SK-MEL-5 (cell line): ENCODE results near the gene MYH15. TPM values are rescaled to one million over a fixed set of nuclear protein-coding genes. Genes with fewer than 3 reads are reported as not detected.

Experiments used
- DNase-seq: peaks from one replicate; pipeline ENCODE4 v3.0.0-alpha.2; 2016; ENCODE audit warnings: low read depth, low spot score
- in situ Hi-C: cut with HindIII; loops from 2 replicates; pipeline ENCODE4 v1.10.0; 2016; ENCODE audit warnings: low sequenced_read_pairs, high pct_unique_total_duplicates, low pct_unique_long_range_greater_than_20kb
- total RNA-seq: library from RNA; depleted of rRNA; stranded (reverse); fragments of >200 nt; shearing (Covaris generic); gene quantifications from 2 replicates; pipeline ENCODE4 v1.2.3, GENCODE V29; 2014; rRNA removed

The MYH15 gene
- total RNA-seq, 1 experiment from 2014 or later = not detected

- in situ Hi-C loops = no loop called here
These were observed 175.7 kb downstream of the MYH15 start for GRCh38 chr3:108334701-108335100.

GRCh38 chr3:108333961-108334360 is 176.4 kb downstream of the MYH15 start:
- no peak for DNase-seq
- in situ Hi-C loops = no loop called here

More at GRCh38 chr3:108334701-108335100, 175.7 kb downstream of the MYH15 start:
- no peak for DNase-seq

GRCh38 chr3:108331792-108332191 is 178.6 kb downstream of the MYH15 start:
- no peak for DNase-seq

More at GRCh38 chr3:108331792-108332191, 178.6 kb downstream of the MYH15 start:
- in situ Hi-C loops = no loop called here

Other genes with a start within 250 kb of the MYH15 start
- not detected in 2 replicates for gene HHLA2, start 214.0 kb downstream of the MYH15 start, total RNA-seq
- 24.0 and 24.9 TPM in 2 replicates for gene CIP2A, start 78.8 kb upstream of the MYH15 start, total RNA-seq
- gene DZIP3, start 79.1 kb upstream of the MYH15 start, total RNA-seq = 15.5 and 18.0 TPM in 2 replicates
- not detected in 2 replicates for gene RETNLB, start 246.8 kb upstream of the MYH15 start, total RNA-seq